HFFc6 (cell line): ENCODE data around the gene FGFR3. TPM values are rescaled to one million over a fixed set of nuclear protein-coding genes. Genes with fewer than 3 reads are reported as not detected.

Source experiments
- DNase-seq: peaks from one replicate; pipeline ENCODE4 v3.0.0-alpha.2; 2018
- H3K27ac Mint-ChIP-seq: 2 replicates; pipeline ENCODE4 v1.8.0; 2020; ENCODE audit warnings: mild to moderate bottlenecking, mixed read lengths
- H3K27me3 Mint-ChIP-seq: 2 replicates; pipeline ENCODE4 v1.8.0; 2021; ENCODE audit warnings: mild to moderate bottlenecking, moderate library complexity, mixed read lengths; ENCODE audit not compliant: insufficient read depth
- H3K36me3 Mint-ChIP-seq: 2 replicates; pipeline ENCODE4 v1.8.0; 2021; ENCODE audit warnings: low read depth, mixed read lengths
- H3K4me1 Mint-ChIP-seq: 2 replicates; pipeline ENCODE4 v1.8.0; 2020; ENCODE audit warnings: low read depth, mixed read lengths
- H3K4me3 Mint-ChIP-seq: 2 replicates; pipeline ENCODE4 v1.8.0; 2020; ENCODE audit warnings: mild to moderate bottlenecking, moderate library complexity, mixed read lengths
- H3K9me3 Mint-ChIP-seq: 2 replicates; pipeline ENCODE4 v1.8.0; 2020; ENCODE audit warnings: mild to moderate bottlenecking, mixed read lengths
- total RNA-seq, 6 experiments: library from RNA; stranded (reverse); fragmentation: NEBNext Ultra II Directional; extraction: Animal tissue kit (Norgen Biotek cat#: 25700); gene quantifications; 2 replicates in 1 of 6; 3 replicates in 5 of 6; pipeline ENCODE4 v1.2.3, GENCODE V29; 2021
- TF ChIP-seq, protein P1 (sequence below): fragments of 200-600 bp; sonication (generic); IDR thresholded peaks from 2 replicates; pipeline ENCODE4 v1.5.0; 2021; ENCODE audit warnings: antibody characterized with exemption, mild to moderate bottlenecking

Gene FGFR3
- total RNA-seq, 6 experiments from 2014 or later, result 0.59 to 1.6 (median 0.75) TPM

DNA sequence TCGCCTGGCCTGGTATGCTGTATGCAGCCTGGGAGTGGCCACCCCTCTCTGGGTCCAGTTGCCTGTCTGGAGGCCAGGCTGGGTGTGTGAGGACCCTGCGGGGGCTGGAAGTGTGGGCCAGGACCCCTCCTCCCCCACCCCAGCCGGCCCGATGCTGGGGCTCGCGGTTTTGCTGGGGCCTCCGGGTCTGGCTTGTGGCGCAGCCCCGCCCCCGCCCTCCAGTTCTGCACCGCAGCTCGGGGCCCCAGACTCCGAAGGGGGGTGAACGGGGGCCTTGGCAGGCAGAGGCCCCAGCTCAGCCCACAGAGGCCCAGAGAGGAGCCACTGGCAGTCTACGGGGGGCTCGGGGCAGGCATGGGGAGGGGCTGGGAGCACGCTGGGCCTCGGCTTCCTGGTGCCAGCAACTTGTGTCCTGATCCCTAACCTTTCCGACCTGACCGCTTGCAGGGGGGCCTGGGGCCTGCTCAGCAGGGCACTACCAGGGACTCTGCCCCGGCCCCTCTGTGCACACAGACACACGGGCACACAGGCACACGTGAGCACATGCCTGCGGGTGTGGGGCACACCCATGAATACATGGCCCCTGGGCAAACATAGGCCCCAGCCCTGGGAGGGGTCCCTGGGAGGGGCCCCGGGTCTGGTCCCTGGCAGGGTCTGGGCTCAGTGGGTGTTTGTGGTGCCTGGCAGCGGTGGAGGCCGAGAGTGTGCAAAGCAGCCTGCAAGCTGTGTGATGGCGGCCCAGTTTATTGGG is 21.4 kb upstream of the FGFR3 start:
- DNase-seq, result no peak
- H3K4me3 Mint-ChIP-seq, result no peak overlapping the region
- H3K4me1 Mint-ChIP-seq, result no peaks in the 10 kb centered on the region
- H3K27me3 Mint-ChIP-seq, result peaks cover 2% of the 10 kb centered on the region; the same call in 1 of the 2 replicates
- H3K36me3 Mint-ChIP-seq, result no peaks in the 10 kb centered on the region
- TF ChIP-seq, protein P1, sequence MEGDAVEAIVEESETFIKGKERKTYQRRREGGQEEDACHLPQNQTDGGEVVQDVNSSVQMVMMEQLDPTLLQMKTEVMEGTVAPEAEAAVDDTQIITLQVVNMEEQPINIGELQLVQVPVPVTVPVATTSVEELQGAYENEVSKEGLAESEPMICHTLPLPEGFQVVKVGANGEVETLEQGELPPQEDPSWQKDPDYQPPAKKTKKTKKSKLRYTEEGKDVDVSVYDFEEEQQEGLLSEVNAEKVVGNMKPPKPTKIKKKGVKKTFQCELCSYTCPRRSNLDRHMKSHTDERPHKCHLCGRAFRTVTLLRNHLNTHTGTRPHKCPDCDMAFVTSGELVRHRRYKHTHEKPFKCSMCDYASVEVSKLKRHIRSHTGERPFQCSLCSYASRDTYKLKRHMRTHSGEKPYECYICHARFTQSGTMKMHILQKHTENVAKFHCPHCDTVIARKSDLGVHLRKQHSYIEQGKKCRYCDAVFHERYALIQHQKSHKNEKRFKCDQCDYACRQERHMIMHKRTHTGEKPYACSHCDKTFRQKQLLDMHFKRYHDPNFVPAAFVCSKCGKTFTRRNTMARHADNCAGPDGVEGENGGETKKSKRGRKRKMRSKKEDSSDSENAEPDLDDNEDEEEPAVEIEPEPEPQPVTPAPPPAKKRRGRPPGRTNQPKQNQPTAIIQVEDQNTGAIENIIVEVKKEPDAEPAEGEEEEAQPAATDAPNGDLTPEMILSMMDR, result no peak
- no peaks in the 10 kb centered on the region for H3K9me3 Mint-ChIP-seq
- H3K27ac Mint-ChIP-seq, result no peak overlapping the region

DNA sequence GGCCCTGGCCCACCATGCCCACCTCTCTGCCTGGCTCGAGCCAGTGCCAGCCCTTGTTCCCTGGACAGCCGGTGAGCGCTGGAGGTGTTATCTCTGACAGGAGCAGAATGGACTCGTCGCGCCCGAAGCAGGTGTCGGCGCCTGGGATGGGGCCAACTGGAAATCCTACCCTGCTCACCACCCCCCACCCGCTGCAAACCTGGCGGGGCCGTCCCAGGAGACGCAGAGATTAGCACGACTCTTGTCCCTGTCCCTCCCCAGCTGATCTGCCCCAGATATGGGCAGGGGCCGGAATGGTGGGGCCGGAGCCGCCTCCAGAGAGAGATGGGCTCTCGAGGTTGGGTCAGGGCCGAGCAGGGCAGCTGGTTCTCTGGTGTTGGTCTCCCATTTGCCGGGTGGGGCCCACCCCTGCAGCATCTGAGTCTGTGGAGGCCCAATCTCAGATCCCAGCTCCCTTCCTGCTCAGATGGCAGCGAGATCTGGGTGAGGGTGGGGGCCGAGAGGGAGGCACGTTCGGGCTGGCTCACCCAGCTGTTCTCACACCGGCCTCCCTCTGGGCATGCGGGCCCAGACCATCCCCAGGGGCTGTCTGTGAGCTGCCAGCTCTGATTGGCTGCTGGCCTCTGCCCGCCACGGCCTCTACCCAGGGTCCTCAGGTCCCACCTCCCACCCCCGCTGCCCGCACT is 20.1 kb upstream of the FGFR3 start:
- H3K4me3 Mint-ChIP-seq, result no peak overlapping the region
- peaks cover 2% of the 10 kb centered on the region; the same call in 1 of the 2 replicates for H3K27me3 Mint-ChIP-seq
- DNase-seq, result no peak
- no peak overlapping the region for H3K27ac Mint-ChIP-seq
- TF ChIP-seq, protein P1, result no peak
- H3K36me3 Mint-ChIP-seq, result no peaks in the 10 kb centered on the region
- no peaks in the 10 kb centered on the region for H3K4me1 Mint-ChIP-seq
- H3K9me3 Mint-ChIP-seq, result no peaks in the 10 kb centered on the region

DNA sequence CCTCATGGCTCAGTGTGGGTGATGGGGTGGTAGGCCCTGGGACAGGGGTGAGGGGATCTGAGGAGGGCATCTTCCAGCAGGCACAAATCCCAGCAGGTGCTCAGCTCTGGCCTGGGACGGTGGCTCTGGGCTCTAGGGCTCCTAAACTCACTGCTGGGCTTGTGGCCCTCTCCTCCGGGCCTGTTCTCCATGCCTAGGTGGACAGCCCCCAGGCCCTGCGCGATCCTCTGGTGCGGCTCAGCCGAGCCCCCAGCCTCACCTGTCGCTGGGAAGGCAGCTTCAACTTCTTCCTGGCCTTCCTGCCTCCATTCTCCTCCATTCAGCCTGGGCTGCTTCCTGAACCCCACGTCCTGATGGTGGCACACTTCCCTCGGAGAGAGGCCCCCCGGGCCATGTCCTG is 19.3 kb upstream of the FGFR3 start:
- H3K27ac Mint-ChIP-seq, result no peak overlapping the region
- no peaks in the 10 kb centered on the region for H3K9me3 Mint-ChIP-seq
- peaks cover 2% of the 10 kb centered on the region; the same call in 1 of the 2 replicates for H3K27me3 Mint-ChIP-seq
- H3K4me1 Mint-ChIP-seq, result no peaks in the 10 kb centered on the region
- TF ChIP-seq, protein P1, result no peak
- no peak for DNase-seq
- H3K36me3 Mint-ChIP-seq, result no peaks in the 10 kb centered on the region
- H3K4me3 Mint-ChIP-seq, result no peak overlapping the region

- Mint-ChIP-seq H3K4me3 (no peak overlapping the region), H3K9me3 (no peaks in the 10 kb centered on the region), H3K4me1 (no peaks in the 10 kb centered on the region), H3K36me3 (no peaks in the 10 kb centered on the region), H3K27ac (no peak overlapping the region), H3K27me3 (peaks cover 4% of the 10 kb centered on the region)
- peak; percentile 48 for DNase-seq
- TF ChIP-seq, protein P1, result no peak
These were observed 17.2 kb upstream of the FGFR3 start for GRCh38 chr4:1775731-1776500.

DNA sequence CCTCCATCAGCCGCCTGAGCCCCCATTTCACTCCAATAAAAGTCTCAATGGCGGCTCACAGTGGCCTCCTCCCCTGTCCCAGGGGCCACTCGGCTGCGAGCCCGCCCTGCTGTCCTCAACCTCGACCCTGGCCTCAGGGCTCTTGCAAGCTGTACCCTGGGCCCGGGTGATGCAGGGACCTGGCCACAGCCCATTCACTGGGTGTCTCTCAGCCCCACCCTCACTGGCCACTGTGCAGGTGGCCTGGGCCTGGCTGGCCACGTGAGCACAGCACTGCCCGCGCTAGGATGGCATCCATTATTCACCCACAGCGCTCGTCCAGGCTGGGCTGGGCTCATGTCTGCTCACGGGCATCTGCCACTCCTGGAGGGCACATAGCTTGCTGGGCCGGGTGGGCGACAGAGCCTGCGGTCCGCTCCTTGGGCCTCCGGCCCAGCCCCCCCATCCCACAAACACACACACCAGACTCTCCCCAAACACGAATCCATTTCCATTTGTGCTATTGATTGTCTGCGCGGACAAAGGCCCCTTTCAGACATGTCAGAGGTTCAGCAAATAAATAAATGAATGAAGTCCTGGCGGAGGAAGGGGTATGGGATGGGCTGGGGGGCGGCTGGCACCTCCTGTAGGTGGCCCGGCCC is 16.5 kb upstream of the FGFR3 start:
- Mint-ChIP-seq H3K4me1 (no peaks in the 10 kb centered on the region), H3K36me3 (no peaks in the 10 kb centered on the region), H3K27ac (no peak overlapping the region), H3K4me3 (no peak overlapping the region), H3K9me3 (no peaks in the 10 kb centered on the region), H3K27me3 (peaks cover 4% of the 10 kb centered on the region)
- no peak for DNase-seq
- TF ChIP-seq, protein P1, result no peak
